T-helper 17 cell (primary cell): ENCODE measurements around the gene AKNAD1. TPM values are rescaled to one million over a fixed set of nuclear protein-coding genes. Genes with fewer than 3 reads are reported as not detected.

Source experiments
- ATAC-seq: fragments of 150-1000 bp; cut with Tn5 transposase; 2 replicates; pipeline ENCODE4 v1.10.0; 2021; ENCODE audit warnings: mild to moderate bottlenecking, moderate library complexity
- DNase-seq, 3 donors: peaks; one replicate each; pipeline versions ENCODE4 v3.0.0 to v3.0.0-alpha.2; 2020 to 2021
- H3K9me3 ChIP-seq: one replicate; pipeline ENCODE4 v1.7.0; 2013; ENCODE audit warnings: low read length, mild to moderate bottlenecking; ENCODE audit not compliant: control insufficient read depth, poor library complexity, severe bottlenecking
- H3K27ac Mint-ChIP-seq: one replicate; pipeline ENCODE4 v1.8.0; 2022; ENCODE audit warnings: mild to moderate bottlenecking, moderate library complexity, mixed read lengths
- H3K27me3 Mint-ChIP-seq: one replicate; pipeline ENCODE4 v1.8.0; 2022; ENCODE audit warnings: mixed read lengths
- H3K36me3 Mint-ChIP-seq: one replicate; pipeline ENCODE4 v1.8.0; 2022; ENCODE audit warnings: low read depth, mixed read lengths
- H3K4me1 Mint-ChIP-seq: one replicate; pipeline ENCODE4 v1.8.0; 2022; ENCODE audit warnings: mild to moderate bottlenecking, mixed read lengths
- H3K4me3 Mint-ChIP-seq: one replicate; pipeline ENCODE4 v1.8.0; 2022; ENCODE audit warnings: mild to moderate bottlenecking, moderate library complexity, mixed read lengths
- total RNA-seq, 4 donors: library from RNA in 2 of 4; stranded (reverse) in 2 of 4; gene quantifications; one replicate each; pipeline ENCODE4 v1.2.3 and lab custom pipeline; 2022 to 2026

The AKNAD1 gene
- total RNA-seq, 2 donors from 2014 or later, result not detected

DNA sequence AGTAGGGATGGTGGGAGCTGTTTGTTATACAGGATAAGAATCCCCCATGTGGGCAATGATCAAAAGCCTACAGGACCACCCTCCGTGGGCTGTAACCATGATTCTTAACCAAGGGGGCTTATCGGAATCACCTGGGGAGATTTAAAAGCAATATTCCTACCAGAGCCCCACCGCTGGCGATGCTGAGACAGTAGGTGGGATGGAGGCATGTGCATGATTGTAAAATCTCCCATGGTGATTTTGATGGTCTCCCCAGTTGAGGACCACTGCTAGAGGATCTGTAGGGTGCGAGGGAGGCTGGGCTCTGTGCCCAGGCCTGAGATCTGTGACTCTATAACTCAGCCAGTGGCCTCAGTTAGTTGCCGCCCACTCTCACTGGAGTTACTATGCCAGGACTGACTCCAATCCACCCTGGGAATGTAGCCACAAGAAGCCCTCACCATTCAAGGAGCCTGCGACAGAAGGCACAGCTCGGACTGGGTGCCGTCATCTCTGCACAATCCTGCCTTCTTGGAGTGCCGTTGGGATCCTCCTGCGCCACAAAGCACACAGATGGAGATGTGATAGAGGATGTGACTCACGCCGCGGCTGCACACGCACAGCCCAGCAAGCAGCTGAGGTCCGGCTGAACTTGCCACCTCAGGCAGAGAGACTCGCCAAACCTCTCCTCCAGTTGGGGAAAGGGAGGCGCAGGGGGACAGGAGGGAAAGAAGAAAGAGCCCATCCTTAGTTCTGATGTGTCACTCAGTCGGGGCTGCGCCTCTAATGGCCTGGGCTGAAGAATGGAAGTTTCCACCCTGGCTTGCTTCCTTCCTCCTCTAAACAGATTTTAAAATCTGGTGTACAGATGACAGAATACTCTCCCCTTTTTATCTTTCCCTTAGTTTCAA lies 26.5 kb downstream of the AKNAD1 start:
- H3K27ac Mint-ChIP-seq, result peak overlapping the region; percentile 53
- ATAC-seq (no peak), DNase-seq (no peak)
- no peak overlapping the region for H3K4me3 Mint-ChIP-seq
- H3K27me3 Mint-ChIP-seq, result no peaks in the 10 kb centered on the region
- H3K9me3 ChIP-seq, result no peaks in the 10 kb centered on the region
- H3K4me1 Mint-ChIP-seq, result peaks cover 3% of the 10 kb centered on the region
- H3K36me3 Mint-ChIP-seq, result peaks cover 2% of the 10 kb centered on the region

DNA sequence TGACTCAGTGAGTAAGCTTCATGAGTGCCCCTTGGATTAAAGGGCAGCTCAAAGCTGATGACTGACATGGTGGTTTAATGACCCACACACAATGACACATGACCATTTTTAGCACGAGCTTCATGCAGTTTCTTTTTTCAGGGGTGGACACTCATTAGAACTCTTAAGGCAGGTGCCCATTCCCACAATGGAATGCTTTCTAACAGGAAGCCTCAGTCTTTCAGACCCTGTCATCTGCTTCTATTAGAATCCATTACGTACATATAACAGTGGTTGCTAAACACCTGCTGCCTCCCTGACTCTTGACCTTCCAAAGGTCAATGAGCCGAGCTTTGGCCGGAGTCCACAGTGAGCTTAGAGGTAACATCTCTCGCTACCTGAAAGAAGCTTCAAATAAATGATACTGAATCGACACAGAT lies 27.4 kb downstream of the AKNAD1 start:
- no peaks in the 10 kb centered on the region for H3K27me3 Mint-ChIP-seq
- DNase-seq, result no peak

DNA sequence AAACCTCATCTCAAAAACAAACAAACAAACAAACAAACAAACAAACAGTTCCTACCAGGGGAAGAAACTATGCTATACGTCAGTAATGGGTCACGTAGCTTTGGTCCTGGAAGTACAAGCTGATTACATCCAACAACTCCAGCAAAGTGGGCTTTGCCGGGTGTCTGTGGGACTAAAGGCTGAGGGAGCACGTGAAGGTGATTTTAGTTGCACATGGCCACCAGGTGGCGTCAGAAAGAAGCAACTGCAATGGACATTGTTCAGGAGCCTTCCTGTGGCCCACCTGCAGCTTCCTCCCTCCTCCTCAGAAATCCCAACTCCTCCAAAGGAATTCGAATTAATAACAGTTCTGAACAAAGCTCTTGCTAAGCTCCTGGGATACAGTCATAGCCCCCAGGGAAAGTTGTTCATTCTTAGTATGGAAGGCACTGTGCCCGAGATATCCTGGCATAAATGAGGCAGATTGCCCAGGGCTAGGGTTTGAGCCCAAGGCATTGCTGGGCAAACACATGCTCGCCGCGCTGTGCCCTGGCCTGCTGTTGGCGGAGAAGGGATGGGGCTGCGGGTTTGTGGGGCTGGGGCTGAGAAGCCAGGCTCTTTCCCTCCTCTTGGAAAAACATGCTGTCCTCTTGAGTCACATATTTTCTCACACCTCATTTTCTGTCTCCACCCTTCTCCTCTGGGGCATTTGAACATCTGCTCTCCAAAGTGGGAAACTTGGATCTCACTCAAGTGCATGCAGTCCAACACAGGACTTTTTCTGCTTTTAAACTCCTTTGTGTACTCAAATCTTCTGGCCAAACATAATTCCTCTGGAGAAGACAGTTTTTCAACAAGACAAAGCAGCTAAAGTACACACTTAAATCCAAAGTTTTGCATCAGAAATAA lies 28.6 kb downstream of the AKNAD1 start:
- Mint-ChIP-seq H3K4me1 (peaks cover 3% of the 10 kb centered on the region), H3K36me3 (no peaks in the 10 kb centered on the region)
- ATAC-seq, result peak; percentile 65

More for the DNA sequence above, 27.4 kb downstream of the AKNAD1 start:
- no peaks in the 10 kb centered on the region for H3K9me3 ChIP-seq
- ATAC-seq, result no peak
- no peak overlapping the region for H3K4me3 Mint-ChIP-seq
- H3K27ac Mint-ChIP-seq, result no peak overlapping the region
- H3K4me1 Mint-ChIP-seq, result peaks cover 3% of the 10 kb centered on the region
- H3K36me3 Mint-ChIP-seq, result no peaks in the 10 kb centered on the region

DNA sequence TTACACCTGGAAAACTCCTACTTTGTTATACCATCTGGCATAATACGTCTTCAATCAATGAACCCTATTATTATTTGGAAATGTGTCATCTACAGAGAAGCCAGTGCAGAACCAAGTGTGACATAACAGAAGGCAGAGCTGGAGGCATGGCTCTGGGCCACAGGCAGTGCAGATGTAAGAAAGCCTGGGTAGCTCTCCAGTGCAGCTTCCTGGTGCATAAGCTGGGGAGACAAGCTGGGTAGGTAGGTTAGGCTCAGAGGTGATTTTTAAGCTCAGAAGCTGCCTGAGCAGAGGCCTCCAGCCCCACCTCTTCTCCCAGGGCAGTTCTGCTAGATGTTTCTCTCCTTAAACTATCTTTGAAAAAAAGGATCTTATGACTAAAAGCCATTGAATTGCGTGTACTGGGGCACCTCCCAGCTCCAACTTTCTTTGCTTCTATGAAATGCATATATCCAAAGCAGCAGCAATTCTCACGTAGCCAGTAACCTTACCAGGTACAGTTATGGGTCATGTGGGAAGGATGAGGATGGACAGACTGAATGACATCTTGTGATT lies 30.7 kb downstream of the AKNAD1 start:
- no peaks in the 10 kb centered on the region for H3K4me1 Mint-ChIP-seq
- no peaks in the 10 kb centered on the region for H3K36me3 Mint-ChIP-seq
- peaks cover 7% of the 10 kb centered on the region for H3K27me3 Mint-ChIP-seq
- no peak overlapping the region for H3K27ac Mint-ChIP-seq
- H3K4me3 Mint-ChIP-seq, result no peak overlapping the region
- ATAC-seq (no peak), DNase-seq (no peak)
- H3K9me3 ChIP-seq, result no peaks in the 10 kb centered on the region

More for the DNA sequence above, 28.6 kb downstream of the AKNAD1 start:
- peaks cover 2% of the 10 kb centered on the region for H3K27me3 Mint-ChIP-seq
- DNase-seq, result peak; percentile 54 to 60 (median 56)
- H3K4me3 Mint-ChIP-seq, result no peak overlapping the region
- H3K27ac Mint-ChIP-seq, result no peak overlapping the region
- H3K9me3 ChIP-seq, result no peaks in the 10 kb centered on the region

DNA sequence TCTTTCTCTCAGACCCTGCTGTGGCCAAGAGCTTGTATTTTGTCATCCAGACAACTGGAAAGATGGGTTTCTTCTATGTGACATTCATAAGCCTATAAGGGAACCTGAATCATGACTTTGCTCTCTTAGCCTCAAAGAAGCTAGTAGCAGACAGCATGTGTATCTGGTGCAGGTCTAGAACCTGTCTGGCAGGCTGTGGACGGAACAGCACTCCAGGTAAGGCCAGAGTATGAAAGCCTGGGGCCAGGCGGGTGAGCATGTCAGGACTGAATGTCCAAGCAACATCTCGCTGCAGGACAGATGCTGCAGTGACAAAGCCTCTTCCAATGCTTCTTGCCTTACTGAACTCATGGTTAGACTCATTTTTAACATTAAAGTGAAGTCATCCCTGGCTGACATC lies 32.8 kb downstream of the AKNAD1 start:
- ATAC-seq, result no peak
- no peak overlapping the region for H3K4me3 Mint-ChIP-seq
- peaks cover 17% of the 10 kb centered on the region for H3K27me3 Mint-ChIP-seq
- no peaks in the 10 kb centered on the region for H3K9me3 ChIP-seq
- DNase-seq, result no peak
- no peaks in the 10 kb centered on the region for H3K4me1 Mint-ChIP-seq
- no peak overlapping the region for H3K27ac Mint-ChIP-seq
- no peaks in the 10 kb centered on the region for H3K36me3 Mint-ChIP-seq

DNA sequence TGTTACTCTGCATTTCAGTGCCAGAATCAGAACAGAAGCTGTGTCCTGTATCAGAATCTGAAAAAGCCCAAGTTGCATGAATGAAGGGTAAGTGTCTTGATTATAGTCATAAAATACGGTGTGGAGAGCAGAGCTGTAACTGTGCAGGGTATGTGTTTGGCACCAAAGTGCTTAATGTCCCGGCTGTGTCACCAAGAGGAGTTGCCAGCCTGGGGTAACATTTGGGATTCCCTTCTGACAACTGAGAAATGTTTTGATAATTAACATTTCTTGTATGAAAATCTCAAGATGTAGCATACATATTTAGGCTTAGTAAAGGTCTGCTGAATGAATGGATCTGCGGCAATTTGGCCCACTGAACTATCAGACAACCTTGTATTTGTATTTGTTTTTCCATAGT lies 33.3 kb downstream of the AKNAD1 start:
- ATAC-seq (no peak), DNase-seq (no peak)
- Mint-ChIP-seq H3K27me3 (peaks cover 18% of the 10 kb centered on the region), H3K36me3 (no peaks in the 10 kb centered on the region), H3K4me3 (no peak overlapping the region), H3K4me1 (no peaks in the 10 kb centered on the region), H3K27ac (no peak overlapping the region)
- no peaks in the 10 kb centered on the region for H3K9me3 ChIP-seq

DNA sequence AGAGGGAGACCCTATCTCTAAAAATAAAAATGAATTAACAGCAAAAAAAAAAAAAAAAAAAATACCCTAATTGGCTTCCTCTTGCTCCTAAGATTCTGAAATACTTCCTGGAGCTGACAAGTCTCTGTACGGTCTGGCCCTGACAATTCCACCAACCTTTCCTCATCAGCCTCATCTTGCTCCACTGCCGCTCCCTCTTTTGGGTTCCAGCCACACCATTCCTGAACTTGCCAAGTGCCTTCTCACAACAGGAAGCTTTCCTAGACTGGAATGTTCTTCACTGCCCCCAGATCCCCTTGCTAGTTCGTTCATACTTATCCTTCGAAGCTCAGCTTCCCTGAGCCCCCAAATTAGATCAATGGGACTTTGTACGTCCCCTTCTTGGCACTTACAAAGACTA lies 37.0 kb downstream of the AKNAD1 start:
- peaks cover 18% of the 10 kb centered on the region for H3K27me3 Mint-ChIP-seq
- no peak for DNase-seq
- no peaks in the 10 kb centered on the region for H3K9me3 ChIP-seq
- H3K36me3 Mint-ChIP-seq, result no peaks in the 10 kb centered on the region
- no peak for ATAC-seq
- H3K4me3 Mint-ChIP-seq, result no peak overlapping the region
- no peak overlapping the region for H3K27ac Mint-ChIP-seq
- H3K4me1 Mint-ChIP-seq, result no peaks in the 10 kb centered on the region

DNA sequence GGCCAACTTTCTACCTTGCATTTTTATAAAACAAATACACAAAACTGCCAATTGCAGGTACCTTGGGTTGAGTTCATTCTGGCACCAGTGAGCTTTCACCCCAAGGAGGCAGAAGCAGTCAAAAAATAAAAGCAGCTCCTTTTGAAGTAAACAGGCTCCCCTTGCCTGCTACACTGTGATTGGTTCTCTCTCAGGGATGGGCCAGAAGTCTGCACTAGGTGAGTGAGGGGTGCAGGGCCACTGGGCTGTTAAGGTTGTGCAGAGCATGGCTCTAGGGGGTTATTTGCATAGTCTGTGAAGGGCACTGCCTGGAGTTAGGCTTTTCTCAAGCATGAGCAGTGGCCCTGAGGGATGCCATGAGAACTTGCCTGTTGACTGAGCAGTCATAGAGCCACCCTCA lies 39.1 kb downstream of the AKNAD1 start:
- no peak overlapping the region for H3K27ac Mint-ChIP-seq
- ATAC-seq, result no peak
- H3K36me3 Mint-ChIP-seq, result no peaks in the 10 kb centered on the region
- no peak overlapping the region for H3K4me3 Mint-ChIP-seq
- DNase-seq, result no peak
- no peaks in the 10 kb centered on the region for H3K9me3 ChIP-seq
- H3K4me1 Mint-ChIP-seq, result no peaks in the 10 kb centered on the region
- peaks cover 11% of the 10 kb centered on the region for H3K27me3 Mint-ChIP-seq

DNA sequence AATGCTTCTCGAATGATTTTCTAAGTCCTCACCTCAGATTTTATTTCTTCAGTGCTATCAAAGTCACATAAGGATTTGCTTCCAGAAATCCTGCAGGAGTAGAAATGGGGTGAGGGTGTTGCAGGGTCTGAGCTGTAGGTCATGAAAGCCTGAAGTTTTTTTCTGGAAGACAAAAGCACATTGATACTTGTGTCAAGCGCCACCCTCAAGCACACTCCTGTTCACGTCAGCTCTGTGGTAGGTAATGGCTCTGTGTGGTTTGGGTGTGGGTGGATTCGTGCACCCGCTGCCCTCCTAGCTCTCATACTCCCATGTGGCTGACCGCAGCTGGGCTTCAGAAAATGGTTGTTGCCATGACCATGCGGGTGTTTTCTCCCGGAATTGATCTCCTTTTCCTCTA lies 39.9 kb downstream of the AKNAD1 start:
- Mint-ChIP-seq H3K36me3 (no peaks in the 10 kb centered on the region), H3K27ac (no peak overlapping the region), H3K27me3 (peaks cover 11% of the 10 kb centered on the region), H3K4me3 (no peak overlapping the region), H3K4me1 (no peaks in the 10 kb centered on the region)
- ATAC-seq (no peak), DNase-seq (no peak)
- H3K9me3 ChIP-seq, result no peaks in the 10 kb centered on the region

DNA sequence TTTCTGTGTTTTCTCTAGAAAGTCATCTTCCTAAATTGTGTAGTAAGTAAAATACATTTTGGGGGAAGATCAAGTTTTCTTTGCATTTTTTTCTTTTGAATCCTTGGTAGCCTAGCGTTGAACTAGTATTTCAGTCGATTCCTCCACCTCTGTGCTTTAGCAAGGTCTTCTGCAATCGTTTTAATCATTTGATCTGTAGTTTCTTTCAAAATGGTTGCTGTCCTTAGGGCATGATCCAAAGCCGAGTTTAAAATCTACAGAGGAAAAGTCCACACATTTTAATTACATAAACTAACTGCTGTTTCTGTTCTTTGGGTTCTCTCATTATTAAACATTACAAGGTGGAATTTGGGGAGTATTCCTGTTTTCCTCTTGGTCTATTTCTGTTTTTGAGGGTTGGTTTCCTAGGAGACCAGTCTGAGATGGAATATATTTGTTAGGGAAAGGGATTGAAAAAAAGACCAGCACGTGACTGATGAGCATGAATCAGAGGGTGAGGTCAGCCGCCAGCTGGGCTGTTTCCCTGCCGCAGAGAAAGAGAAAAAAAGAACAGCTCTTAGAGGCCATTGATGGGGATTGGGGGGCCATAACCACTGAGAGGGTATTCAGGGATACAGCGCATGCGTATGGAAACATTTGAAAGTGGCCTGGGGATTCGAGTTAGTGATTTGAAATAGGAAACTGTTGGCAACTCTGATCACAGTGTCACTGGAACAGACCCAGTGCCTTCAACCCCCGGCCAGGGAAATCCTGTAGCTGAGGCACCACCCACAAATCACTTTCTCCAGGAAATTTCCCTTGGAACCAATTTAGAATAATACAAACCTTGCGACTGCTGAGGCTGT lies 40.6 kb downstream of the AKNAD1 start:
- ATAC-seq (no peak), DNase-seq (no peak)
- no peaks in the 10 kb centered on the region for H3K4me1 Mint-ChIP-seq
- no peaks in the 10 kb centered on the region for H3K9me3 ChIP-seq
- peaks cover 11% of the 10 kb centered on the region for H3K27me3 Mint-ChIP-seq
- H3K36me3 Mint-ChIP-seq, result no peaks in the 10 kb centered on the region
- no peak overlapping the region for H3K27ac Mint-ChIP-seq
- H3K4me3 Mint-ChIP-seq, result no peak overlapping the region

DNA sequence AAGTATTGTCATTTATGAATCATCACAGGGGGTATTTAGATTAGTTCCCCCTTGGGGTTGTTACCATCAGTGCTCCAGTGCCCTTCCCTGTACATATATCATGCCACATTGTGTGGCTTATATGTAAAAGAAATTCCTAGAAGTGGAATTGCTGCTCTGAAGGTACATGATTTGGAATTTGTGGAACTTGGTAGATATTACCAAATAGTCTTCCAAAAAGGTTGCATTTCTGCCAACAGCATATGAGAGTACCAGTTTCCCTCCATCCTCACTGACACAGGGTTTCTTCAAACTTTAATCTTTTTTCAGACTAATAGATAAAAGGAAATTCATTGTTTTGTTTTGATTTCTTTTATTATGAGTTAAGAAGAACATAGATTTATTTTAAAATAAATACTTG lies 41.3 kb downstream of the AKNAD1 start:
- Mint-ChIP-seq H3K27ac (no peak overlapping the region), H3K27me3 (peaks cover 11% of the 10 kb centered on the region)
- no peak for ATAC-seq

DNA sequence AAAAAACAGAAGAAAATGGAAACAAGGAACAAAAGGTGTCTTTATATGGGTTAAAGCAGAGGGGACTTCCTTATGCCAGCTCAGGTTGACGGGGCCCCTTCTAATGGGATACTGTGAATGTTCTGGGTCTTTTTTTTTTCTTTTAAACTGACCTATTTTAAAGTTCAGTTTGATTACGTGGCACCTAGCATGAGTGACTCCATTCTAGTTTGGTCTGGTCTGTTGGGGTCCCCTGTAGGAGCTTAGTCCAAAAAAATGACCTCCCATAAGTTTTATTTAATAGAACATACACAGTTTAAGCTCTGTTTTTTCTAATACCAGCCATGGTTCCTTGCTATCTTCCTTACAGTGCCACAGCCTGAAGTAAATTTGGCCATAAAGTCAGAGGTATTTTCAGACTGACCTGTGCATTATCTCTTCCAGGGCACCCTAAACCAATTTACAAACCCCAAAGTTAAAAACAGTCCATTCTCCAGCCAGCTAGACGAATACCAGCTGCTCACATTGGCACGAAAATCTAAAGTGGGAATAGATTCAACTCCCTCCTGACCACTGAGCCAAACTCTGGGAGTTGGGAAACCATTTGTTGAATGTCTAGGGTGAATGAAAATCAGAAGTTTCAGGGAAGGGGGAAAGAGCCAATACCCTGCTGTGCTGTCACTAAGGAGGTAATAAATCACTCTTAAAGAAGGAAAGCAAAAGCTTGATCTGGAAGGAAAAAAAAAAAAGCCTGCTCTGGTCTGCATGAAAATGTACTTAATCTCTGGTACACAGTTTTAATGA lies 42.4 kb downstream of the AKNAD1 start:
- Mint-ChIP-seq H3K4me1 (no peaks in the 10 kb centered on the region), H3K27ac (no peak overlapping the region), H3K27me3 (peaks cover 5% of the 10 kb centered on the region), H3K4me3 (no peak overlapping the region), H3K36me3 (no peaks in the 10 kb centered on the region)
- no peaks in the 10 kb centered on the region for H3K9me3 ChIP-seq
- DNase-seq (no peak), ATAC-seq (no peak)

More for the DNA sequence above, 41.3 kb downstream of the AKNAD1 start:
- no peaks in the 10 kb centered on the region for H3K9me3 ChIP-seq
- Mint-ChIP-seq H3K4me3 (no peak overlapping the region), H3K4me1 (no peaks in the 10 kb centered on the region), H3K36me3 (no peaks in the 10 kb centered on the region)
- DNase-seq, result no peak
